ENCODE data around the gene IGF2R.

Gene IGF2R

GRCh38 chr6:160156842-160157241 lies 188.0 kb downstream of the IGF2R start:
- Histone ChIP-seq H3K4me3 (ENCODE audit: insufficient read depth, low read depth, low read length, poor library complexity, severe bottlenecking) (no peak overlapping the region), H3K27me3 (replicated peaks; ENCODE audit: control insufficient read depth, insufficient read depth, low read length, poor library complexity, severe bottlenecking) (no peaks in the 10 kb centered on the region), H3K27ac (ENCODE audit: insufficient read depth, low read length, poor library complexity, severe bottlenecking) (no peak overlapping the region), H3K4me1 (ENCODE audit: control insufficient read depth, insufficient read depth, low read length, poor library complexity, severe bottlenecking) (no peaks in the 10 kb centered on the region), H3K36me3 (ENCODE audit: control insufficient read depth, insufficient read depth, low read length) (no peaks in the 10 kb centered on the region), H3K9me3 (ENCODE audit: control insufficient read depth, low read length) (no peaks in the 10 kb centered on the region)
- no peak for DNase-seq

GRCh38 chr6:160160450-160160849 lies 191.6 kb downstream of the IGF2R start:
- Histone ChIP-seq H3K4me3 (ENCODE audit: insufficient read depth, low read depth, low read length, poor library complexity, severe bottlenecking) (no peak overlapping the region), H3K36me3 (ENCODE audit: control insufficient read depth, insufficient read depth, low read length) (no peaks in the 10 kb centered on the region), H3K4me1 (ENCODE audit: control insufficient read depth, insufficient read depth, low read length, poor library complexity, severe bottlenecking) (no peaks in the 10 kb centered on the region), H3K27ac (ENCODE audit: insufficient read depth, low read length, poor library complexity, severe bottlenecking) (no peak overlapping the region), H3K27me3 (replicated peaks; ENCODE audit: control insufficient read depth, insufficient read depth, low read length, poor library complexity, severe bottlenecking) (no peaks in the 10 kb centered on the region), H3K9me3 (ENCODE audit: control insufficient read depth, low read length) (no peaks in the 10 kb centered on the region)
- DNase-seq: no peak
